GM12878 (cell line): Measurements from ENCODE around the gene CUL4A. TPM values are rescaled to one million over a fixed set of nuclear protein-coding genes. Genes with fewer than 3 reads are reported as not detected.

ENCODE experiments used
- ATAC-seq: fragments of 200-7000 bp; cut with Tn5 transposase; 3 replicates; pipeline ENCODE4 v1.9.1; 2020; ENCODE audit warnings: mild to moderate bottlenecking, moderate library complexity
- BruUV-seq: library from RNA; stranded (reverse); fragments of 400-500 nt; replicated peaks from 2 replicates; lab custom pipeline; 2021; lab: Mats Ljungman, UMichigan
- CTCF ChIA-PET: fragments of 300-600 bp; sonication (Branson Sonifier 250); formaldehyde crosslinking; extraction: SDS; loops from one replicate; lab custom pipeline; 2021; ENCODE audit warnings: inconsistent platforms; lab: Yijun Ruan, JAX
- POLR2A ChIA-PET: fragments of 350-600 bp; formaldehyde crosslinking; extraction: SDS; loops from one replicate; lab custom pipeline; 2021; ENCODE audit warnings: inconsistent platforms; lab: Charles Lee
- RAD21 ChIA-PET: fragments of 300-600 bp; sonication (Branson Sonifier 250); formaldehyde crosslinking; loops from one replicate; lab custom pipeline; 2023; ENCODE audit warnings: antibody characterized with exemption; ENCODE audit not compliant: unreplicated experiment; lab: Charles Lee
- SMC1A ChIA-PET: fragments of 300-600 bp; sonication (Branson Sonifier 250); formaldehyde crosslinking; loops from one replicate; lab custom pipeline; 2023; ENCODE audit not compliant: unreplicated experiment, uncharacterized antibody; lab: Charles Lee
- DNase-seq: peaks from one replicate; pipeline ENCODE4 v3.0.0-alpha.2; 2011; ENCODE audit warnings: low read depth, low spot score
- FAIRE-seq: peaks from 3 replicates; lab custom pipeline; 2011; peaks lifted over from hg19 to GRCh38; lab: Jason Lieb, UNC
- H2AFZ ChIP-seq: 2 replicates; pipeline ENCODE4 v1.6.0; 2011; ENCODE audit warnings: low read depth, low read length, control low read depth; ENCODE audit not compliant: control insufficient read depth
- H3K27ac ChIP-seq: 2 replicates; pipeline ENCODE4 v1.5.1; 2011; ENCODE audit warnings: control low read depth; ENCODE audit not compliant: control insufficient read depth, insufficient read depth
- H3K27me3 ChIP-seq, 2 experiments: replicated peaks in 1 of 2; 2 replicates each; pipeline versions ENCODE4 v1.6.0 to v1.6.1; 2011; ENCODE audit warnings: low read length in 1 of 2; ENCODE audit not compliant: control insufficient read depth in 2 of 2, insufficient read depth in 2 of 2
- H3K36me3 ChIP-seq, 2 experiments: 2 replicates each; pipeline ENCODE4 v1.5.1; 2011; ENCODE audit warnings: low read length in 1 of 2; ENCODE audit not compliant: control insufficient read depth in 2 of 2, insufficient read depth in 2 of 2
- H3K4me1 ChIP-seq: 2 replicates; pipeline ENCODE4 v1.6.1; 2011; ENCODE audit warnings: mild to moderate bottlenecking, low read length, moderate library complexity, mixed read lengths; ENCODE audit not compliant: control insufficient read depth, insufficient read depth
- H3K4me2 ChIP-seq: 2 replicates; pipeline ENCODE4 v1.6.0; 2011; ENCODE audit warnings: control low read depth; ENCODE audit not compliant: control insufficient read depth, insufficient read depth
- H3K4me3 ChIP-seq: fragments of 200-600 bp; sonication (generic); 2 replicates; pipeline ENCODE4 v1.5.1; 2016
- H3K79me2 ChIP-seq: 2 replicates; pipeline ENCODE4 v1.6.0; 2011; ENCODE audit warnings: low read length; ENCODE audit not compliant: control insufficient read depth, insufficient read depth
- H3K9ac ChIP-seq: 2 replicates; pipeline ENCODE4 v1.8.0; 2011; ENCODE audit warnings: low read length, control low read depth, mixed read lengths; ENCODE audit not compliant: control insufficient read depth, insufficient read depth
- H3K9me3 ChIP-seq: replicated peaks from 3 replicates; pipeline ENCODE4 v1.5.1; 2011; ENCODE audit warnings: mild to moderate bottlenecking, low read length; ENCODE audit not compliant: control insufficient read depth, insufficient read depth
- H4K20me1 ChIP-seq: 2 replicates; pipeline ENCODE4 v1.6.0; 2011; ENCODE audit not compliant: control insufficient read depth, insufficient read depth
- BCL11A ChIP-seq: IDR thresholded peaks from 2 replicates; pipeline ENCODE4 v1.6.1; 2011; ENCODE audit warnings: low read depth, low read length
- CEBPB ChIP-seq, 2 experiments: fragments of 150-350 bp in 1 of 2; IDR thresholded peaks; 2 replicates each; pipeline ENCODE4 v1.6.1; 2012 to 2014; ENCODE audit warnings: low read depth in 2 of 2, low read length in 2 of 2, borderline replicate concordance in 1 of 2, inconsistent platforms in 1 of 2
- GATAD2B ChIP-seq: fragments of 450-650 bp; conservative IDR thresholded peaks from 2 replicates; pipeline ENCODE4 v1.6.1; 2017; ENCODE audit warnings: low read depth, mild to moderate bottlenecking, moderate library complexity
- HDAC2 ChIP-seq: fragments of 200-600 bp; sonication (generic); IDR thresholded peaks from 2 replicates; pipeline ENCODE4 v1.6.1; 2017
- NFYA ChIP-seq: IDR thresholded peaks from 2 replicates; pipeline ENCODE4 v1.6.1; 2011; ENCODE audit warnings: low read depth, mild to moderate bottlenecking, low read length, improper control_type of control experiment, borderline replicate concordance
- NR2F1 ChIP-seq: fragments of 450-650 bp; conservative IDR thresholded peaks from 2 replicates; pipeline ENCODE4 v1.6.1; 2017; ENCODE audit warnings: mild to moderate bottlenecking
- PAX8 ChIP-seq: fragments of 450-650 bp; IDR thresholded peaks from 2 replicates; pipeline ENCODE4 v1.6.1; 2017; ENCODE audit warnings: mild to moderate bottlenecking, moderate library complexity
- RCOR1 ChIP-seq: conservative IDR thresholded peaks from 2 replicates; pipeline ENCODE4 v1.6.1; 2012; ENCODE audit warnings: low read depth, low read length, improper control_type of control experiment
- TCF12 ChIP-seq: IDR thresholded peaks from 2 replicates; pipeline ENCODE4 v1.6.1; 2011; ENCODE audit warnings: low read depth, mild to moderate bottlenecking, low read length
- TCF3 ChIP-seq: IDR thresholded peaks from 2 replicates; pipeline ENCODE4 v1.6.1; 2012; ENCODE audit warnings: low read depth, mild to moderate bottlenecking, low read length, borderline replicate concordance; ENCODE audit not compliant: insufficient read depth
- WGBS: methylation state at CpG from one replicate; pipeline ENCODE4 v1.1.6; 2016; ENCODE audit warnings: low lambda C conversion rate; ENCODE audit not compliant: insufficient replicate concordance, insufficient coverage; ENCODE audit errors: missing lambda C conversion rate; 5-methylcytosine and 5-hydroxymethylcytosine counted together
- in situ Hi-C: fragments of 300-500 bp; cut with MboI; formaldehyde crosslinking; loops from 9 replicates; pipeline ENCODE4 v1.14.3; 2018; ENCODE audit warnings: mixed read lengths
- intact Hi-C: fragments of 100-400 bp; cut with micrococcal nuclease; formaldehyde crosslinking; loops from one replicate; pipeline ENCODE4 v1.14.2; 2022; ENCODE audit not compliant: unreplicated experiment
- polyA plus RNA-seq, 11 experiments: library from polyadenylated mRNA; depleted of rRNA in 4 of 11; unstranded in 6 of 11; stranded (reverse) in 5 of 11; fragments of >200 nt; fragmentation: Nextera tagmentation in 4 of 11; fragmentation: Illumina TruSeq in 1 of 11; extraction: Ambion mirVana in 4 of 11; extraction: Trizol in 1 of 11; gene quantifications; 1 replicate in 1 of 11; 2 replicates in 10 of 11; pipeline versions ENCODE4 v1.2.1 to v1.2.3, GENCODE V29; 2011 to 2016; ENCODE audit warnings: inconsistent platforms in 2 of 11, missing spikeins in 2 of 11, low read depth in 1 of 11
- total RNA-seq, 4 experiments: library from RNA; depleted of rRNA in 3 of 4; stranded (reverse); fragments of >200 nt in 3 of 4; fragmentation: Illumina TruSeq in 1 of 4; extraction: Trizol in 1 of 4; gene quantifications; 2 replicates each; pipeline versions ENCODE4 v1.2.1 to v1.2.3, GENCODE V29; 2013 to 2021
- TF ChIP-seq, protein P1 (sequence below): fragments of 450-650 bp; conservative IDR thresholded peaks from 2 replicates; pipeline ENCODE4 v1.6.1; 2017; ENCODE audit warnings: mild to moderate bottlenecking, moderate library complexity
- TF ChIP-seq, protein P2 (sequence below): IDR thresholded peaks from 2 replicates; pipeline ENCODE4 v1.6.1; 2011; ENCODE audit warnings: mild to moderate bottlenecking, low read depth, low read length, moderate library complexity; ENCODE audit not compliant: insufficient replicate concordance
- TF ChIP-seq, protein P3 (sequence below): fragments of 450-650 bp; IDR thresholded peaks from 2 replicates; pipeline ENCODE4 v1.6.1; 2017; ENCODE audit warnings: mild to moderate bottlenecking, low read depth, inconsistent platforms; ENCODE audit not compliant: poor library complexity, severe bottlenecking

Gene CUL4A
- total and polyA plus RNA-seq, 10 of the 15 experiments (the other 5 are each of a cell fraction or from before 2014, with no cell fraction given) = 19.7 to 74.3 (median 55.6) TPM

DNA sequence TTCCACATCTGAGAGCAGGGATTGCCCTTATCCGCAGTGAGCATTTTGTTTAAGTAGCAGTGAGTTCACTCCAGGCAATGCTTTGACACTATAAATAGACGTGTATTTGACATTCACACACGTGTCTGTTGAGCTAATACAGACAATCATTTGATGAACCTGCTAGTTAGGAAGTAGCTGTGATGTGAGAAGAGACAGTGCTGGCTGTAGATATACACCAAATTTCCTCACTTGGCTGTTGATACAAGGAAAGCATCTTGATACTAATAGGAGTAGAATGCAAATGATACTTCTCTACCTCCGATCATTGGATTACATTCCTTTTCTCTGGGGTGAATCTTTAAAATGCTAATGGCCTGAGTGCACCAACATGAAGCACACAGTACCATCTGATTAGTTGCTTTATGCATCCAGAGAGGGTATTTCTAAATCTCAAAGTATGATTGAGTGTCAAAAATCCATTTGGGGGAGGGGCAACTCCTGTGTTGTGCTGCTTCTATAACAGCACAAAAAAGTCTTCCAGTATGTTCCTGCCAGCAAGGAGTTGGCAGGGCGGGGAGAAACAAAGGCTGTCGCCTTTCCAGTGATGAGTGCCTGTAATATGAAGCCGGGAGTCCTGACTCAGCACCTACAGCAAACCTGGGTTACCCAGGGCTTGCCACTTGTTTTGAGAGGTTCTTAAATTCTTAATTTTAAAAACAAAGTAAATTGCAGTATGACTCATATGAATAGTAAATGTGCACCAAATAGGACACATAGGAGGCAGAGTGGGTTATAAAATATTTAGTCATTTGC lies 7.0 kb downstream of the CUL4A start (continued):
- TF ChIP-seq, protein P1, sequence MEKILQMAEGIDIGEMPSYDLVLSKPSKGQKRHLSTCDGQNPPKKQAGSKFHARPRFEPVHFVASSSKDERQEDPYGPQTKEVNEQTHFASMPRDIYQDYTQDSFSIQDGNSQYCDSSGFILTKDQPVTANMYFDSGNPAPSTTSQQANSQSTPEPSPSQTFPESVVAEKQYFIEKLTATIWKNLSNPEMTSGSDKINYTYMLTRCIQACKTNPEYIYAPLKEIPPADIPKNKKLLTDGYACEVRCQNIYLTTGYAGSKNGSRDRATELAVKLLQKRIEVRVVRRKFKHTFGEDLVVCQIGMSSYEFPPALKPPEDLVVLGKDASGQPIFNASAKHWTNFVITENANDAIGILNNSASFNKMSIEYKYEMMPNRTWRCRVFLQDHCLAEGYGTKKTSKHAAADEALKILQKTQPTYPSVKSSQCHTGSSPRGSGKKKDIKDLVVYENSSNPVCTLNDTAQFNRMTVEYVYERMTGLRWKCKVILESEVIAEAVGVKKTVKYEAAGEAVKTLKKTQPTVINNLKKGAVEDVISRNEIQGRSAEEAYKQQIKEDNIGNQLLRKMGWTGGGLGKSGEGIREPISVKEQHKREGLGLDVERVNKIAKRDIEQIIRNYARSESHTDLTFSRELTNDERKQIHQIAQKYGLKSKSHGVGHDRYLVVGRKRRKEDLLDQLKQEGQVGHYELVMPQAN = no peak
- no peak for TF ChIP-seq TCF3

DNA sequence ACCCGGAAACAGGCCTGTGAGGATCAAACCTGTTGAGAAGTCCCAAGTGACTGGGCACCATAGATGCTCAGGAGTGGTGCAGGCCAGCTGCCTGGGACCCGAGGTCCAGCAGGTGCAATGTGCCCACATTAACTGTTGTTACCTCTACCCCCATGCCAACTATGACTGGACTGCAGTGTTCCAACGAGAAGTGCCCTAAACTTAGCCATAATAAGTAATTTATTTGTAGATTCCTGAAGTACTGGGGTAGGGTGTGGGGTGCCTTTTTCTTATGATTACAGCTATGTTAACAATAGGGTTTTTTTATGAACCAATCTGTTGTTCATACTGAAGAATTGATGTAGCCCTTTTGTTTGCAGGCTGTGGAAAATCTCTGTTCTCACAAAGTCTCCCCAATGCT lies 9.2 kb downstream of the CUL4A start:
- ATAC-seq (no peak), FAIRE-seq (no peak), DNase-seq (no peak)
- in situ Hi-C loops = no loop called here
- intact Hi-C loops = no loop called here
- BruUV-seq = no TSS peak
- peaks cover 11 to 18% of the 10 kb centered on the region in 2 experiments for H3K36me3 ChIP-seq
- H3K79me2 ChIP-seq = peaks cover 41% of the 10 kb centered on the region
- CTCF ChIA-PET = interaction anchor here (1.0 kb wide), 1 partner anchor 276 kb away, joined by 7 read pairs; no protein-coding TSS in a partner anchor
- no peak overlapping the region for H3K9ac ChIP-seq
- H3K9me3 ChIP-seq = no peaks in the 10 kb centered on the region
- H3K4me3 ChIP-seq = no peak overlapping the region
- SMC1A ChIA-PET = no interaction called here
- 59% methylated on average over 3 of the region's 3 CpGs for WGBS
- no peak overlapping the region for H2AFZ ChIP-seq
- no peak overlapping the region for H3K27ac ChIP-seq
- peaks cover 10% of the 10 kb centered on the region; the same call in 1 of the 2 replicates for H4K20me1 ChIP-seq
- H3K27me3 ChIP-seq = no peaks in the 10 kb centered on the region
- peaks cover 13% of the 10 kb centered on the region for H3K4me1 ChIP-seq
- no peak overlapping the region for H3K4me2 ChIP-seq
- POLR2A ChIA-PET = no interaction called here
- RAD21 ChIA-PET = no interaction called here
- TF ChIP-seq TCF12 (no peak), PAX8 (no peak), BCL11A (no peak), NFYA (no peak), HDAC2 (no peak), NR2F1 (no peak), CEBPB (IDR thresholded peaks at IDR 0.05; ENCODE audit: borderline replicate concordance in 1 of 2, low read depth in 2 of 2, low read length in 2 of 2) (no peak), GATAD2B (no peak), RCOR1 (no peak)
- TF ChIP-seq, protein P2, sequence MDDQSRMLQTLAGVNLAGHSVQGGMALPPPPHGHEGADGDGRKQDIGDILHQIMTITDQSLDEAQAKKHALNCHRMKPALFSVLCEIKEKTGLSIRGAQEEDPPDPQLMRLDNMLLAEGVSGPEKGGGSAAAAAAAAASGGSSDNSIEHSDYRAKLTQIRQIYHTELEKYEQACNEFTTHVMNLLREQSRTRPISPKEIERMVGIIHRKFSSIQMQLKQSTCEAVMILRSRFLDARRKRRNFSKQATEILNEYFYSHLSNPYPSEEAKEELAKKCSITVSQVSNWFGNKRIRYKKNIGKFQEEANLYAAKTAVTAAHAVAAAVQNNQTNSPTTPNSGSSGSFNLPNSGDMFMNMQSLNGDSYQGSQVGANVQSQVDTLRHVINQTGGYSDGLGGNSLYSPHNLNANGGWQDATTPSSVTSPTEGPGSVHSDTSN = no peak
- TF ChIP-seq, protein P3, sequence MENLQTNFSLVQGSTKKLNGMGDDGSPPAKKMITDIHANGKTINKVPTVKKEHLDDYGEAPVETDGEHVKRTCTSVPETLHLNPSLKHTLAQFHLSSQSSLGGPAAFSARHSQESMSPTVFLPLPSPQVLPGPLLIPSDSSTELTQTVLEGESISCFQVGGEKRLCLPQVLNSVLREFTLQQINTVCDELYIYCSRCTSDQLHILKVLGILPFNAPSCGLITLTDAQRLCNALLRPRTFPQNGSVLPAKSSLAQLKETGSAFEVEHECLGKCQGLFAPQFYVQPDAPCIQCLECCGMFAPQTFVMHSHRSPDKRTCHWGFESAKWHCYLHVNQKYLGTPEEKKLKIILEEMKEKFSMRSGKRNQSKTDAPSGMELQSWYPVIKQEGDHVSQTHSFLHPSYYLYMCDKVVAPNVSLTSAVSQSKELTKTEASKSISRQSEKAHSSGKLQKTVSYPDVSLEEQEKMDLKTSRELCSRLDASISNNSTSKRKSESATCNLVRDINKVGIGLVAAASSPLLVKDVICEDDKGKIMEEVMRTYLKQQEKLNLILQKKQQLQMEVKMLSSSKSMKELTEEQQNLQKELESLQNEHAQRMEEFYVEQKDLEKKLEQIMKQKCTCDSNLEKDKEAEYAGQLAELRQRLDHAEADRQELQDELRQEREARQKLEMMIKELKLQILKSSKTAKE = no peak
